Activated naive CD4-positive, alpha-beta T cell (primary cell): Measurements from ENCODE around the gene CPLANE2.
A peak's percentile ranks its signal among the peaks of the same experiment; 100 is the strongest.
"Not testable (repeated sequence)": the region's sequence is repeated elsewhere in the genome, so short reads cannot be mapped to it uniquely, and the experiment has no call there.

Source experiments
- DNase-seq, 4 experiments: peaks; one replicate each; lab custom pipeline; 2025; lab: John Stamatoyannopoulos, UW

Gene CPLANE2

DNA sequence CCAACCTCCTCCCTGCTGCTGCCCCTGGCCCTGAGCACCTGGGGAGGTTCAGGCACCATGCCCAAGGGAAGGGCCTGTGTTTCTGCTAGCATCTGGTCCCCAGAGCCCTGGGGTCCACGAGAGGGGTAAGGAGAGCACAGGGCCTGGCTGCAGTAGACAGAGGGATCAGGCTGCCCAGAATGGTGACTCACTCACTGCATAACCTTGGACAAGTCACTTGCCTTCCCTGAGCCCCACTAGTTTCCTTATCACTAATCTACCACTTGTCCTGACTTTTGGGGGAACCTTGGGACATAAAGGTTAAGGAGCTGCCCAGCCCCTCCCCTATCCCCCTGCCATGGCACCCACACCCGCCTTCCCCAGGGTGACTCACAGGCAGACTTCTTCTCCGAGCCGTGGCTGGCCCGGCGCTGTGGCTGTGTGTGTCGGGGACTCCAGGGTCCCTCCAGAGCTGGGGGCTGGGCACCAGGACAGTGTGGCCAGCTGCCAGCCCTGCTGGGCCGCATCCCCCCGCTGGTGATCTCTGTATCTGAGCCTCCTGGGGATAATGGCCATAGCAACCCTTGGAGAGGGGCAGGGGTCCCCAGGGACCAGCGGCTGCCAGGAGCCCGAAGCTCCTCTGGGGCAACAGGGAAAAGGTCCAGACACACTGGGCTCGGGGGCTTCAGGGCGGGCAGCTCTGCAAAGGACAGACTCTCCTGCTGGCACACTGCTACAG is 28.6 kb downstream of the CPLANE2 start:
- DNase-seq = no peak

DNA sequence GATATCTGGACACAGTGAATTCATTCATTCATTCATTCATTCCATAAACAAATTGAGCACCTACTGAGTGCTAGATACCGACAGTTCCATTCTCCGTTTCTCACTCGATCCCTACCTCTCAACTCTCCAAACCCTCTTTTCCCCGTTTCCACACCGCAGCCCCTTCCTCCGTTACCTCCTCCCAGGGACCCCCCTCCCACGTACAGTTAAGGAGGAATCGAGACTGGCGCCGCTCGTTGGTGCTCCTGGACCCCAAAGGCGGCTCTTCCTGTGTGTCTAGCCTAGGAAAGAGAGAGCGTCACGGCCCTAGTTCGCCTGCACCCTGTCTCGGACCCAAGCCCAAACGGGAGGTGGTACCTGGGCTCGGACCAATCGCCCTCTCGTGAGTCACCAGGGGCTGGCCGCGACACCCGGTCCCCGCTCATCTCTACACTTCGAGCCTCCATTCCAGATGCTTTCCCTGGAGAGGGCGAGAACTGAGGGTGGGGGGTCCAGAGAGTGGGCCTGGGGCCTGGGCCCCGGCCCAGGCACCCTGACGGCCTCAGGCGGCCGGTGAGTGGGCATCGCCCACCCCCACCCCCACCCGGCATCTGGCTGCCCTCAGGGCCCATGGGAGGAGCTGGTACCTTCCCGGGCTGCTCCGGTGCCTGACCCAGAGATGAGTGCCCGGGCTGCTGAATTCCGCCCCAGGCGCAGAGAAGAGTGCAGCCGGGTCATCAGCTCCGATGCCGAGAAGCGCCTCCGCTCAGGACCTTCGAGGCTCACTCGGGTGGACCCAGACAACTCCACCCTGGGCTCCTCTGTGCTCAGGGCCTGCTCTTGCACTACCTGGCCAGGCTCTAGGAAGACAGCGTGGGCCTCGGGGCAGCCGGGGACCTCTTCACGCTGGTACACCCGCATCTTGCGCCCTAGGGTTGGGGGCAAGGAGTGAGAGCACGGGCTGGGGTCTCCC is 29.4 kb downstream of the CPLANE2 start:
- DNase-seq = no peak

DNA sequence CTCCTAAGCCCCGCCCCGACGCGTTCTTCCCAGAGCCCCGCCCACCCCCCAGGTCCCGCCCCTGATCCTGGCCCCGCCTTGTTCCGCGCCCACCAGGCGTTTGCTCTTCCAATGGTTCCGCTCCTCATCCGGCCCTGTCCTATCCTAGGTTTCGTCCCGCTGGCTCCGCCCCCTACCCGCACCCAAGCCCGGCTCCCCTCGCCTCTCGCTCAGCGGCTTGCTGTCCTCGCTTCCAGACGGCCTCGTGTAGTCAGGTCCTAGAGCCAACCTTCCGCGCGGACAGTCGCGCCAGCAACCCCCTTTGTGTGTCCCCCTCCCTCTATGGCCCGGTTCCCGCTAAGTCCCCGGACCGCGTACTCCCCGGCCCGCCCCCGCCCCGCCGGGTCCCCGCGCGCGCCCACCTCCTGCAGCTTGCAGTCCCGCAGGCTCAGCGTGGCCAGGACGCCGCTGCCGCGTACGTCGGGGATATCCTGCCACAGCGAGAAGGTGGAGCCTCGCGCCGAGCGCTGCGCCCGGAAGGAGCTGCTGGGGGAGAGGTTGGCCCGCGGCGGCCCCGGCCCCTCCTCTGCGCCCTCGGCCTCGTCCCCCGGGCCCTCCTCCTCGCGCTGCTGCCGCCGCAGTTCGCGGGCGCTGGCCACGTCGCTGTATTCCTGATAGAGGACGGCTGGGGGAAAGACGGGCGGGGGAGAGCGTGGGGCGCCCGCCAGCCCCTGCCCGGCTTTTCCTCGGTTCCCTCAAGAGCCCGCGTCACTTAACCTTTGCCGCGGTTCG is 30.3 kb downstream of the CPLANE2 start:
- peak; percentile 83 to 92 (median 89) for DNase-seq

DNA sequence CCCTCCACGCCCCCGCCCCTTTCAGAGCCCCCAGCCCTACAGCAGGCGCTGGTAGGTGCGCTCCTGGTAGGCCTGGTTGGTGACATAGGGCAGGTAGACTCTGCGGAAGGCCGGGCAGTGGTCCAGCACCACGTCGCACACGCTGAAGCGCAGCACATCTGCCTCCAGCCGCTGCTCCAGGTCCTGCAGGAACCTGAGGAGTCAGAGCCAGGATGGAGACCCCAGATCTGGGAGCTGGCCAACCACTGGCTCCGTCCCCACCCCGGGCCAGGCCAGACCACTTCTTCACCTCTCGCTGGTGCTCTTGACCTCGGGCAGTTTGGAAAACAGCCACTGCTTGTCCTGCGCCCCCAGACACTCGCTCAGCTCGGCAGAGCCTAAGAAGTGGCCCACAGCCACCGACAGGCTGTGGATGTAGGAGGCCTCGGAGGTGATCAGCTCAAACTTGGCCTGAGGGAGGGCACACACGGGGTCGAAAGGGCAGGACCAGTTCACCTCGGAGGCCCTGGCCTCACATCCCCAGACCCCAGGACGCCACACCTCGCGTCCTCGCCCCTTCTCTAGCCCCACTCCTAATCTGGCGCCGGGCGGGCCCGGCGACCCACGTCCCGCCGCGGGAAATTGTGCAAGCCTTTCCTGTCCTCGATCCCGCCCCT is 31.0 kb downstream of the CPLANE2 start:
- DNase-seq = no peak

DNA sequence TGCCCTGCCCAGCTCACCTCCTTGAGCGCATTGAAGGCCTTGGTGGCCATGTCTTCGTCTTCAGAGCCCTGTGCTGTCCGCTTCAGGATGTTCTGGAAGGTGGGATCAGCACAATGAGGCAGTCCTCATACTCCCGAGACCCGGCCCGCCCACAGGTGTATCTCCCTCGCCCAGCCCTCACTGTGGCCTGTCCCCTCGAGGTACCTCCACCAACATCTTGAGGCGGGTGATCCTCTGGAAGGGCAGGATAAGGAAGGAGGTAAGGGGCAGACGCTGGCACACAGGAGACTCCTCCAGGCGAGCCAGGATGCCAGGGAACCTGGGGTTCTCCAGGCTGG is 31.7 kb downstream of the CPLANE2 start:
- DNase-seq = no peak

DNA sequence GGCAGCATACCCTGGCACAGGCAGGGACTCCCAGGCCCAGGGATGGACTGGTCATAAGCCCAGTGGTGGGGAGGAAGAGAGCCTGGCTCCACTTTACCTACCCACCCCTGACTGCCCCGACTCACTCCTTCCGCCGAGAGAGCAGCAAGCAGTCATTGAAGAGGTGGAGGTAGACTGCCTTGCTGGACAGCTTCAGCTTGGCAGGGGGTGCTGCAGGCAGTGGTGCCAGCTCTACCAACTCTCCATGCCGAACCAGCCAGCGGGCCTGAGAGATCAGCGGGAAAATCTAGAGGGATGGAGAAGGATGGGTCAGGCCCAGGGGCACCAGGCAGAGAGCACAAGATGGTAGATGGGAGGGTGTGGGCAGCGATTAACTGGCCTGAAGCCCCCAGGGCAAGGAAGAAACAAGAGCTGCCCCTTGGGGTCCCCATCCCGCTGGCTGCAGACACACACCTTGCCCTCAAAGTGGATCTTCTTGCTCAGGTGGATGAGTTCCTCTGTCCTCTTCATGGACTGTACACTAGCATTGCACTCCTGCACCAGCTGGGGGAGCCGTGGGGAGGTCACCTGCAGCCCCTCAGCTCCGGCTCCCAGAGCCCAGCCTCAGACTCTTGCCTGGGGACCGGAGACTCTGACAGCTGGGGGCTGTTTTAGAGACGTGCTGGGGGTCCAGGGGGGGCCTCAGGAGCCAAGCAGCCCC is 32.2 kb downstream of the CPLANE2 start:
- DNase-seq = peak in 2 of 4 experiments; percentile 5 to 21

DNA sequence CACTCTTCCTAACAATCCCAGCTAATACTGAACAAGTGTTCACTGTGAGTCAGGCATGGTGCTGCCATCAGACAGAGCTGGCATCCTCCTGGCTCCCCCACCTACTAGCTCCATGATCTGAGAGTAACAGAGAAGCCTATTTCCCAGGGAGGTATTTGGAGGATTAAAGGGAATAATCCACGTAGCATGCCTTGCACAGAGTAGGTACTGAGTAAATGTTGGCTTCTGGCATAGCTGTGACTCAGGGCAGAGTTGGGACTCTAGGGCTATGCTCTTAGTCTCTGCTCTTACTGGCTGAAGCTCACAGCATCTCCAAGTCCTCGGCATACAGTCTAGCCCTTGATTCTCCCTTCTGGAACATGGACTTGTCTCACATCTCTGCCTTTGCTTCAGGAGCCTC is 32.8 kb downstream of the CPLANE2 start:
- no peak for DNase-seq

DNA sequence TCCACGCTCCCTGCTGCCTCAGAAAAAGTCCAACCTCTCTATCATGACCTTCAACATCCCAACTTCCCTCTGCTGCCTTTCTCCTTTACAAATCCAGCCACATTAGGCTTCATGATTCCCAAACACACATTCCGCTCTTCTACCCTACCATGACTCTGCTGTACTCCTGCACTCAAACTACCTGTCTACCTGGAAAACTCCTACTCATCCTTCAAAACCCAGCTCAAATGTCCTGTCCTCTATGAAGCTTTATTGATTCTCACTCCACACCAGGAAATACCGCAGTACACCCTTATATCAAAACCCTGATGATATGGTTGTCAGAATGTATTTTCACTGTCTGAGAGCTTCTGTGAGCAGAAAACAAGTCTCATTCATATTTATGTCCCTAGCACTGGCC is 33.4 kb downstream of the CPLANE2 start:
- no peak for DNase-seq

DNA sequence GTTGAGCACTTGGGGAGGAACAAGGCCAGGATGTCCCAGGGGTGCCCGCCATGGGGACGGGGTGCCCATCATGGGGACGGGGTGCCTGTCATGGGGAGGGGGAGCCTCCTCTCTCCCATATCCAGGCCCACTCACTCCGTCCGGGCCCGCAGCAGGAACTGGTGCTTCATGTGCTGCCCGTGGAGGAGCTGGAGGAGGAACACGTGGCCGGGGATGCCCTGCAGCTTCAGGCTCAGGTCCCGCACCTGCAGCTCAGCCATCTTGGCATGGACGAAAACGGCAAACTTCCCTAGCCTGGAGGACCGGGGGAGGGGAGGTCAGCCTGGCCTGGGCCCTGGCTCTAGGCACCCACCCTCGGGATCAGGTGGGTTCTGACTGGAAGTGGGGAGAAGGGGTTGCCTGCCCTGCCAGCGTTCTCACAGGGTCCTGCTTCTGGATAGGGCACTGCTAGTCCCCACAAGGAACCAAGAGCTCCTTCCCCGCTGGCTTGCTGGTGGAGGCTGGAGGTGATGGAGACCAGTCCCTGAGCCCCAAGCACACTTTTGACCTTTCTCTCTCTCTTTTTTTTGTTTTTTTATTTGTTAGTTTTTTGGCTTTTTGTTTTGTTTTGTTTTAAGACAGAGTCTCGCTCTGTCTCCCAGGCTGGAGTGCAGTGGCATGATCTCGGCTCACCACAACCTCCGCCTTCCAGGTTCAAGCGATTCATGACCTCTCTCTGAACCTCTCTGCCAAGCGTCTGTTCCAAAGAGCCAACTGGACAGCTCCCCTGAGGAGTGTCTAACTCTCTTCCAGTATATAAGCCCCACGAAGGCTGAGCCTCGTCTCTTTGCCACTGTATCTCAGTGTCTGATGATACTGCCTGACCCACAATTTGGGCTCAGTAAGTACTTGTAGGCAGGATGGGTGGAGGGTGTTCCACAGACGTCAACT is 34.4 kb downstream of the CPLANE2 start:
- no peak for DNase-seq

DNA sequence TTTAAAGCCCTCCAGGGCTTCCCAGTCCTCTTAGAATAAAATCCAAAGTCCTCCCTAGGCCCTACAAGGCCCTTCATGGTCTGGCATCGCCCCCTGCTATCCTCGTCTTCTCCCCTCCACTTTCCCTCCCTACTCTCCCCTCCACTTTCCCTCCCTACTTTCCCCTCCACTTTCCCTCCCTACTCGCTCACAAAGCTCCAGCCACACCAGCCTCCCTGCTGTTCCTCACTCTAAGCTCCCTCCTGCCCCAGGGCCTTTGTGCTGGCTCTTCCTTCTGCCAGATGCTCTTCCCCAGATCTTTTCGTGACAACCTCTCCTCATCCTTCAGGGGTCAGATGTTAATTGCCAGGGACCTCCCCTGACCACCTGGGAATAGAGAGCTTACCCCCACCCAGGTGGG is 37.3 kb downstream of the CPLANE2 start:
- no peak for DNase-seq

DNA sequence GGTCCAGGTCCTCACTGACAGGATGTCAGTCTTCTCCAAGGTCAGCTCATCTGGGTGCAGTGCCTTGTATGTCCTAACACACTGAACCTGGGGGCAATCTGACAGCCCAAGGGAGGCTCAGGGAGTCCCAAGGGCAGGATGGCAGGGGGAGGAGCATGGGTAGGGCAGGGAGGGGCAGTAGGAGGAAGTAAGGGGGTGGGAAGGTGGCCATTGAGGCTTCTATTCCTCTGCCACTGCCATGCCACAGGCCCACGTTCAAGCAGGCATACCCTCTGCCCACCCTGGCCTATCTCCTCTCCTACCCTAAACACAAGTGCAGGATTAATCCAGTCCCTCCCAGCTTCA is 37.9 kb downstream of the CPLANE2 start:
- no peak for DNase-seq

DNA sequence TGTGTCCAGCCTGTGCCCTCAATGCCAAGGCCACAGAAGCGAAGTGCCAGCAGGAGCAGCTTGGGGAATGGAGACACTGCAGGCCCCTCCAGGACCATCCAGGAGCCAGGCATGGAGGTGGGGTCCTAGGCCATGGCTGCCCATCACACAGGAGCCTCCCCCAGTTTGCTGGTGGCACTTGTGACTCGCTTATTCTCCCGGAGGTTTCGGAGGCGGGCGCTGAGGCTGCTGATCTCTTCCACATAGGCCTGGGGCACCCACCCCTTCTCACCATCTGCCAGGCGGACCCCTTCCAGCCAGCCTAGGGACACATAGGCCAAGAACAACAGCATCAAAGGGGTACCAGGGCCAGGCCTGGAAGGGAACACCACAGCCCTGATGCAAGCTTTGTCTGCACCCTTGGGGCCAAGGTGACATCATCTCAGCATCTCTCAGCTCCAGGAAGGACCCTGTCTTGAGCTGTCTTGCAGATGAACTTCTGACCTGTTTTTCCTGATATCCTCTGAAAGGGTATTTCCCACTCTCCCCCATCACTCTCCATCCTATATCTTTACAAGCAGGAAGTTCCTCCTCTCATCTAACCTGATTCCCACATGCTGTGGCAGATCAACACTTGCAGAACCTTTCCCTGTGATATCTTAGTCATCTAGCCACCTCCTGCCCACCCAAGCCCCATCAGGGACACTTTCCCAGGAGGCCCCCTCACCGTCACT is 38.4 kb downstream of the CPLANE2 start:
- DNase-seq = no peak

DNA sequence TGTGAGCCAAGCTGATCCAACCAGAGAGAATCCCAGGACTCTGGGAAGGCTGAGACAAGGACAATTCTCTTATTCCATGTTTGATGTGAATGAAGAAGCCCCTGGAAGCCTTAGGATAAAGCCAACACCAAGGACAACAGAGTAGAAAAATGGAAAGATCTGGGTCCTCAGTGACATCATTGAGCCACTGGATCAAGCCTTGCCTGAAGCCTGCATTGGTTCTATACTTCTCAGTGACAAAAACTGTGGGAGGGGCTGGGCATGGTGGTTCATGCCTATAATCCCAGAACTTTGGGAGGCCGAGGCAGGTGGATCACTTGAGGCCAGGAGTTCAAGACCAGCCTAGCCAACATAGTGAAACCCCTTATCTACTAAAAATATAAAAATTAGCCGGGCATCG is 40.1 kb downstream of the CPLANE2 start:
- DNase-seq = no peak

DNA sequence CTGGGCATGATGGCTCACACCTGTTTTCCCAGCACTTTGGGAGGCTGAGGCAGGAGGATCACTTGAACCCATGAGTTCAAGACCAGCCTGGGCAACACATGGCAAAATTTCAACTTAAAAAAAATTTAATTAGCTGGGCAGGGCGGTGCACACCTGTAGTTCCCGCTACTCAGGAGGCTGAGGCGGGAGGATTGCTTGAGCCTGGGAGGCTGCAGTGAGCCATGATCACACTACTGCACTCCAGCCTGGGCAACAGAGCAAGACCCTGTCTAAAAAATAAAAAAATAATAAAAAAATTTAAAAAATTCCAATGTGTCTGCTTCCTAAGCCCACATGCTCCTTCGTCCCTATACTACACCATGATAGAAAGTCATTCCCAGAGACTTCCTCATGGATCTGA is 40.8 kb downstream of the CPLANE2 start:
- DNase-seq = not testable (repeated sequence)

DNA sequence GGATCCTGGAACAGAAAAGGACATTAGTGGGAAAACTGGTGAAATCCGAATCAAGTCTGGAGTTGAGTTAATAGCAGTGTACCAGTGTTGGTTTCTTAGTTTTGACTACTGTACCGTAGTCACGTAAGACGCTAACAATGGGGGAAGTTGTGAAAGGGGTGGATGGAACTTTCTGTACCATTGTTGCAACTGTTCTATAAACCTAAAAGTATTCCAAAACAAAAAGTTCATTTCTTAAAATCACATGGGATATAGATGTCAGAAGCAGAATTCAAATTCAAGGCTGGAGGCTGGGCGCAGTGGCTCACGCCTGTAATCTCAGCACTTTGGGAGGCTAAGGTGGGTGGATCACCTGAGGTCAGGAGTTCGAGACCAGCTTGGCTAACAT is 41.5 kb downstream of the CPLANE2 start:
- DNase-seq = no peak

DNA sequence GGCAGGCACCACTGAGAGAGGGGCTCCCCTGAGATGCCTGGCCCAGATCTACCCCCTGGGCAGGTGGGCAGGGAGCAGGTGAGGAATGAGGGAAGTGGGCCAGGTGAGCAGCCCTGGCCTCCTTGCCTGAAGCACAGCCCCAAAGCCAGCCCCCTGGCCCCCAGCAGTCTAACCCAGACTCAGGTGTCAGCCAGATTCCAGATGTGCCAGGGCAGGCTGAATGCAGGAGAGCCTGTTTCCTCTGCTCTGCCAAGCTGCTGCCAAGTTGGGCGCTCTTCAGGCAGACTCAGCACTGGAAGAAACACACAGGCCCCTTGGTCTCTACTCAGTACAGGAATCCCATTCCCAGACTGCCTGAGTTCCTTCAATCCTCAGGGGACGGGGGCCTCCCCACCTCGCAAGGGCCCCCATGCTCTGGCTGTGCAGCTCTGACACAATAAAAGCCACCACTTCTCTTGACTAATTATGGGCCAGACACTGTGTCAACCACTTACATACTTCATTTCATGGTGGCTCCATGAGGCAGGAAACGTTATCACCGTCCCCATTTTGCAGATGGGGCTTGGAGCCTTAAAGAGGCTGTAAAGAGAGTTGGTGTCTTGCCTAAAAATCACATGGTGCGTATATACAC is 45.0 kb downstream of the CPLANE2 start:
- no peak for DNase-seq

DNA sequence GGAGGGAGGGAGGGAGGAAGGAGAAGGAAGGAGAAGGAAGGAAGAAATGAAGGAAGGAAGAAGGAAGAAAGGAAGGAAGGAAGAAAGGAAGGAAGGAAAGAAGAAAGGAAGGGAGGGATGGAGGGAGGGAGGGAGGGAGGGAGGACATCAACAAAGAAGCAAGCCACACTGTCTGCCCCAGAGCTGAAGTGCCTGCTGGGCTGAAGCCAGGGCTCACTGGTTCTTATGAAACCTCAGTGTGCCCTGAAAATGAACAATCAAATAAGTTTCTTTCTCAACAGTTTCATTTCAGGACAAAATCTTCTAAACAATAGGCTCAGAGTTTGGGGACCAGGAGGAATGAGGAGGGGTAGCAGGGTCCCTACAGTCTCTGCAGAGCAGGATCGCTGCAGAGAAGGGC is 45.7 kb downstream of the CPLANE2 start:
- DNase-seq = no peak

DNA sequence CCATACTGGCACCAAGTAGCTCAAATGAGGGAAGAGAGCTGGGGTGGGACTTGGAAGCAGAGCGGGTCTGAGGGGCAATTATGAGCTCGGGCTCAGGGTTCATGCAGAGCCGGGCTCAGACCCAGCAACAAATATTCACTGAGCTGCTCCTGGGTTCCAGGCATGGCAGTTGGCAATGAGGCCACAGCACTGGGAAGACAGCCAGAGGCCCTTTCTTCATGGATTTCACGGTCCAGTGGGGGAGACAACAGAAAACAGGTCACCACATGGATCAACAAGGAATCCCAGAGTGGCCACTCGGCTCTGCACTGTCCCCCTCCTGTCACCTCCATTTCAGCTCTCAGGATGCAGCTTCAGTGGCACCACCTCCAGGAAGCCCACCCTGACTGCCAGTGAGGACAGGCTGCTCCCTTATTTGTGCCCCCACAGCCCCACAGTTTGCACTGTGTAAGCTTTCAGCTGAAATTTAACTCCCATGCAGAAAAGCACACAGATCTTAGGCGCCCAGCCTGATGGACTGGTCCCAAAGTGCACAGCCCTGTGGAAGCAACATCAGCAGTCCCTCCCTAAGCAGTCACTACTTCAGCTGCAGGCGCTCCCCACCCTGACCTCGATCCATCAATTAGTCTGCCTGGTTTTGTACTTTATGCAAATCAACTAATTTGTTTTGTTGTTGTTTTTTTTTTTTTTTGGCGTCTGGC is 46.9 kb downstream of the CPLANE2 start:
- no peak for DNase-seq

DNA sequence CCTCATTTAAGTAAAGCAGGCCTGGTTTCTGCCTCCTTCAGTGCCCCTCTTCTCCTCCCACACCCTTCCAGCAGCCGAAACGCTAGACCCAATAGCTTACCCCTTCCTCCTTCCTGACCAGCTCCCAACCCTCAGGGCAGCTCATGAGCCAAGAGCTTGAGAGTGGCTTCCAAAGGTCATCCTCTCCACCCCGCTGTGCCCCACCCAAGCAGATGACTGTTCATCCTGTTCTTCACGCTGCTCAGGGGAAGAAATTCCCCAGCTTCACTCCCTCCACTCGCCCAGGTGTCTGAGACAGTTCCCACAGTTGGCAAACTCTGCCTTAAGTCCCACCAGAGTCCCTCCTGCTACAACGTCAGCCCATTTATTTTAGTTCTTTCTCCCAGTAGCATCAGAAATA is 48.0 kb downstream of the CPLANE2 start:
- no peak for DNase-seq
